HG03520 (cell line): ENCODE results near the gene ITGA1.
A peak's percentile ranks its signal among the peaks of the same experiment; 100 is the strongest.

Source experiments
- ATAC-seq: cut with Tn5 transposase; IDR thresholded peaks from one replicate; pipeline ENCODE4 v1.9.1; 2021; ENCODE audit warnings: mild to moderate bottlenecking, moderate library complexity; ENCODE audit not compliant: unreplicated experiment

Gene ITGA1

DNA sequence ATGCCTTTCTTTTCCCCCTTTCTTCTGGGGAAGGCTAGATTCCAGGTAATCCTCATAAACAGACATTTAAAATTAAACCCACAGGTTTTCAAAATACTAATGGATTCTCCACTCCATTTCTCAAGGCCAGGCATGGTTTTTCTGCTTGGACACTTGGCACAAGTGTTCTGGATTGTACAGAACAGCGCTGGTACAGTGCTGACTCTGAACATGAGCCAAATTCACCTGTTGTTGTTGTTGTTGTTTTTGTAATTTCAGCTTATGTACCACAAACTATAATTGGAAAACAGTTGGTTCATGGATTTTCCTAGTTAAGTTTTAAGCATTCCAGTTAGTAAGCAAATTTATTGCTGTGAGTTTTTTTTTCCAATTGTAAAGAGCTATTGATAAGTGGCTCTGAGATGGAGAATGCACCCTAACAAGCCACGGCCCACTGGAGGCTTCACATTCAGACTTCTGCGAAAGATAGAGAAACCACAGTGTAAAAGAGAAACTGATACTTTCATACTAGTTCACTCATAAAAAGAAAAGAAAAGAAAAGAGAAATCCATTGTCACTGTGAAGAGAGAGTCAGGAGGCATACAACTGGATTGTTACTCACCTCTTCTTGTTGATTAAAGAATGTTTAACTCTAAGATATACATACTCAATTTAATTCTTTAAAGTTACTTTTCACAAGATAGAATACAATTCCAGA lies 16.2 kb upstream of the ITGA1 start:
- ATAC-seq = peak; percentile 96

GRCh38 chr5:52772668-52773067 lies 15.0 kb upstream of the ITGA1 start:
- ATAC-seq = no peak

DNA sequence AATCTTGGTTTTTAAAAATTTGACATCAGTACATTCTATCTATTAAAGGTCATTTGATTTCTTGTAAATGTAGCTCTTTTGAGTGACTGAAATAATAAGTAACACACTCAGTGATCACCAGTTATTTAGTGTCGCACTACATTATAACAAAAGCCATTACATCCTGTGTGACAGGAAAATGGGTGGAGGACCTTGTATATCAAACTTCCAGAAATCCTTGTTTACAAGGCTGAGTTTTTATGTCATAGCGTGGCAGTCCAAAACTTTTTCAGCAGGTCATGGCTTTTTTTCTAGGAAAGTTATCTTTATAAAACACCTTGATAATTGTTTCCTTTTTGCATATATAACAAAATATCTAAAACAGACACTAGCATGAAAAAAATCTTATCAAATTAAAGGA lies 14.4 kb upstream of the ITGA1 start:
- ATAC-seq = no peak

GRCh38 chr5:52774005-52774410 lies 13.7 kb upstream of the ITGA1 start:
- ATAC-seq = no peak

DNA sequence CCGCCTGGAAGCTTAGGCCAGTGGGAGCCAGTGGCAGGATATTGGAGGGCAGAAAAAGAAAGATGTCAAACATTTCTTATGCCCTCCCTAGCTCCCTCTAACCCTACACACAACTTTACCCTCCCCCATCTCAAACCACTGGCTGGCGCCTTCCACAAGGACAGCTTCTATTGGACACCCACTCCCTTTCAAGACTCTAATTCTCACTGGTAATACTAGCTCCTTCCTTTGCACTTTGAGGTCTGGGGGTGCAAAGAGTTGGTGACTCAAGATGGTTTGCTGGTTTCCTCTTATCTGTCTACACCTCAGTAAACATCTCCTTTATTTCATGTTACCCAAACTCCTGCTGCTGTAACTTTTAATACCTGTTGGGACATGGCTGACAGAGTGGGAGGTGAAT lies 11.6 kb upstream of the ITGA1 start:
- no peak for ATAC-seq

DNA sequence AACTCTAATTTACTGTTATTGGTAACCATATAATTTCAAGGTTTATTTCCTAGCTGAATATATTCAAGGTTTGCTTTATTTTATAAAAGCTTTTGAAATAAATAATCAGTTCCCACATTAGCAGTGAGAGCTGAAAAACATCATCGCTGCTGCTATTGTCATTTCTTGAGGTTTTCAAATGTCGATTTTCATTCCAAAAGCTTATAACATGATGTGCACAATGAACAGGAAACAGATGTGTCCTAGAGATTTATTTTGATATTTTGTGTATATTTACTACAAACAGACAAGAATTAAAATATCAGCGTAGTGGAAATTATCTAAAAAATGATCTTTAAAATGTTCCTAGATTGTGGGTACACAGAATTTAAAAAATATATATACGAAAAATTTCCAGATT lies 10.5 kb upstream of the ITGA1 start:
- no peak for ATAC-seq

GRCh38 chr5:52778781-52779180 lies 8.9 kb upstream of the ITGA1 start:
- no peak for ATAC-seq

DNA sequence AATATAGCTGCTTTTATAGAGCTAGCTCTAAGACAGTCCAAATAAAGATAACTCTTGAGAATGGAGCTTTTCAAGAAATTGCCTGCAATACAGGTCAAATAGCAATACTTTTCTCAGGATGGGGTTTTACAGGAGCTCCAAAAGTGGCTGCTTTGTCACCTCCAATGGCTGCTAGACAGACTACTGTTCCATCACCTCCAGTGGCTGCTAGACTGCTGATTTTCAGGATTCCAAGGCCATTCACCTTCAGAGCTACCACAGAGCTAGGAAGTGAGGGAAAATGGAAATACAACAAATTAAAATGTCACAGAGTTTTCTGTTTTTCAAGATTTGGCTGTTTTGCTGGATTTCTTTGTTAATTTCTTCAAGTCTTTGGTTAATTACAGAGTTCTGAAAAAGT lies 8.5 kb upstream of the ITGA1 start:
- no peak for ATAC-seq

- ATAC-seq = no peak
Observed at GRCh38 chr5:52783226-52783959, 4.3 kb upstream of the ITGA1 start.

- no peak for ATAC-seq
Observed at GRCh38 chr5:52784737-52785136, 3.0 kb upstream of the ITGA1 start.

- no peak for ATAC-seq
Observed at GRCh38 chr5:52786391-52786790, 1.3 kb upstream of the ITGA1 start.

DNA sequence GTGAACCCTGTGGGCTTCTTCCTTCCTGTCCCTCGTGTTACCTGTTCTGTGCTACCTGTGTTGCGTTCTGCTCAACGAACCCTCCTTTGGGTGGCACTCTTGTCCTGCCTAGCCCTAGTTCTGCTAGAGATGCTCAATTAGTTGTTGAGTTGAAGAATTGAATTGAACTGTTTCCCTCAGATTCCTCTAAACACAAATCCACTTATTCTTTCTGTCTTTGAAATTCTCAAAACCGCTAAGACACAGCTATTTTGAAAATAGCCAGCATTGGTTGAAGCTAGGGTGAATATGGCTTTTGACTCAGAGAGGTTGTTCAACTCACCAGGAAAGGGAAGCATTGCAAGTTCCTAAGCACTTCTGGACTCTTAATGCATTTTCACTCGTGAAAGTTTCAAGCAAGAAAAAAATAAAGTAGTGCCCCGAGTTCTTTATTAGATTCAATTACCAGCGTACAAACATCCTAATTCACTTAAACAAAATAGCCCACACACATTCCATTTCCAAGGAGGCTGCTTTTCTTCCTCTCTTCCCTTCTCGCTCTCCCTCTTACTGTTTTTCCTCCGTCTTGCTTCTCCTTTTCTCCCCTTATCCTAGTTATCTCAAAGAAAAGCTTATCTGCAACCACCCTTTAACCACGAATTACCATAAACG lies 642 bp upstream of the ITGA1 start:
- no peak for ATAC-seq

DNA sequence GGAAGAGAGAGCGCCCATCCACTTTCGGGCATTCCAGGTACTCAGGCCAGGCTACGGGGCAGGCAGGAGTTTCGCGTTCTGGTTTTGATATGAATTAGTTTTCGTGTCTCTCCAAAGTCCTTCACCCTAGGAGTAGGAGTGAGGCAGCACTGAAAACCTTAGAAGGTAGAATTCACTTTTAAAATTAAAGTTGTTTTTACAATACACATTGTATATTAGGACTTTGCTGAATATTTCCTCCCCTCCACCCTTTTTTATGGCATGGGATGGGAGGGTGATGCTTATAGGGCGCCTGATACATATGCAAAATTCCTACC lies 747 bp downstream of the ITGA1 start:
- no peak for ATAC-seq

DNA sequence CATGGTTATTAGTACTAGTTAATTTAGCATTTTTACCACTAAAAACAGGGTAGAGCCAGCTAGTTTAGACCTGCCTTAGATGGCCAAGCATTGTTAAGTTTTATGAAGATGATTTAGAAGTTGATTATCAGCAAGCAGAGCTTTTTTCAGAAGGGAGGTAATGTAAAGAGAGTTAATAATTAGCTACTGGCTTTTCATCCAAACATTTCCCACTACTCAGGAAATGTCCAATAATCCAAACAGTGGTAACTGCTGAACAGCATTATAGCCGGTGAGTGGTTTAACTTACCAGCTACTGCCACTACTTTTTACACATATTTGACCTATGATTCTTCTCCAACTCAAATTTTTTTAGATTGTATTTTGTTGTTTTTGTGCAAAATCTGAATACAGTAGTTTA lies 1.7 kb downstream of the ITGA1 start:
- no peak for ATAC-seq

DNA sequence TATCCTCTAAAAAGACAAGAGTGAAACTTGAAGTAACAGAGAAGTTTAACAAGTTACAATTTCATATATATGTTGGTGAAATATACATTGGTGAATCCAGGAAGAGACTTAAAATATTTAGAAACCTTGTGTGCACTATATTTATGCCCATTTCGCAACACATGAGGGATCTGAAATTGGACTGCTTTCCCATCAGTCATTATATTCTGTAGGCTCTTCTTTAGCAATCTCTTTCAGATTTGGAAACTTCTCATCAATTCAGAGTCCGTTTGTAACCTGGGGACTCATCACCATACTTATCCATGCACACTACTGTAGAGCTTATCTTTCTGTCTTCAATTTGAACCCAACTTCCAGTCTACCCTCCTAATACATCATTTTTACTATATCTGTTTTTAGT lies 2.1 kb downstream of the ITGA1 start:
- no peak for ATAC-seq

DNA sequence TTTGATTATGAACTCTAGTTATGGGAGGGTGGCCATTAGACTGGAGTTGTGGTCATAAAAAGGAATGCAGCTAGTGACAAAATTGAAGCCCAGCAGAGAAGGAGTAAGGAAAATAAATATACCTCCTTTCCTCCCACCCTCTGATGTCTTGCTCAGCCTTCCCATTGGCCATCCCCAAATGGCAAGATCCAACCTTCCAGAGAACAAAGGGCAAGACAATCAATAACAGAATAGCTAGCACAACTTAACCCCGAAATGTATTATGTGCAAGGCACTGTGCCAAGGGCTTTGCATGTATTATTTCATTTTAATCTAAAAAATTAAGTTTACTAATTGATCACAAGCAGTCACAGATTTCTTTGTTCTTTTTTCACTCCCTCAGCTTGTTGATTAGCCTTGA lies 3.6 kb downstream of the ITGA1 start:
- ATAC-seq = no peak

GRCh38 chr5:52794519-52794918 lies 6.8 kb downstream of the ITGA1 start:
- ATAC-seq = no peak

GRCh38 chr5:52796031-52796430 lies 8.3 kb downstream of the ITGA1 start:
- ATAC-seq = no peak

DNA sequence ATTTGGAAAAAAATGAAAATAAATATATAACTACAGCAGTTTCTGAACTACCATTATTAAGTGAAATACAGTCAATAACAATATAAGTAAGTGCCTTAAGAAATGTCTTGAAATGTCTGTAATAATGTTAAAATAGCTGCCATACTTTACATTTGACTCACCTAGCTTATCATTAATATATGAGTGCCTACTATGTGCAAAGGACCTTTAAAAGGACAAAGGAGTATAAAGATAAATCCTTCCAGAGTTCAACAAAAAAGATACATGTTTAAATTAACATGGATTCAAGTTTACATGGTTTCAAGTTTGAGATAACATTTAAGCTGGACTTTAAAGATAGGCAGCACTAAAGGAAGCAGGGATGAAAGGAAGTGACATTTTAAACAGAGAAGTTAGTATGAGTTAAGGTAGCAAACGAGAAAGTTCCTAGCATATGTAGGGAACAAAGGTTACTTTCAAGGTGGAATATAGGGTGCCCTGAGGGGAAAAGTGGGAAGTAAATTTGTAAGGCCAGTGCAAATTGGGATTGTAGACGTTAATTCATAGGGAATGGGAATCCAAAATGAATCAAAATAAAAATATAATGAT lies 8.9 kb downstream of the ITGA1 start:
- ATAC-seq = no peak

DNA sequence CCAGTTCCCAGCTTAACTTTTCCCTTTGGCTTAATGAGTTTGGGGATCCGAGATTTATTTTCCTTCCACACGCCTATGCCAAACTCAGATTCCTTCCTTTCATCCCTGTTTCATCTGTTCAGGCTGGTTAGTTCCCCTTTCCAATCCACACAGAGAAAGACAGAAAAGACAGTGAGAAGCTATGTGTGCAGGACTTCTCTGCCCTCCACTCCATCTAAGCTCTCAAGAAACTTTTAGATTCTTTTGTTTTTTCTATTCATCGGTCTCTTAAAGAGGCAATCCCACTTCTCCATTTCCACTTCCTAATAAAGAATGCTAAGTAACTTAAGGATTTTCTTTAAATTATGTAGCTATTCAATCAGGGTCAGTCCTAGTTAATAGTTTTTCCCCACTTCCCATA lies 11.2 kb downstream of the ITGA1 start:
- ATAC-seq = no peak

- peak; percentile 23 for ATAC-seq
Observed at GRCh38 chr5:52799358-52799982, 11.8 kb downstream of the ITGA1 start.

GRCh38 chr5:52799983-52800393 lies 12.3 kb downstream of the ITGA1 start:
- ATAC-seq = peak; percentile 87
